HUES48 (cell line): ENCODE results near the gene POU2AF3.
A peak's percentile ranks its signal among the peaks of the same experiment; 100 is the strongest.
"Not testable (repeated sequence)": the region's sequence is repeated elsewhere in the genome, so short reads cannot be mapped to it uniquely, and the experiment has no call there.

ENCODE experiments used
- H3K27ac ChIP-seq: one replicate; pipeline ENCODE4 v1.7.0; 2013; ENCODE audit warnings: low read depth, low read length, inconsistent platforms
- H3K27me3 ChIP-seq: 2 replicates; pipeline ENCODE4 v1.6.1; 2013; ENCODE audit warnings: mild to moderate bottlenecking, low read length; ENCODE audit not compliant: control insufficient read depth, insufficient read depth
- H3K36me3 ChIP-seq: 2 replicates; pipeline ENCODE4 v1.6.1; 2013; ENCODE audit warnings: low read length; ENCODE audit not compliant: control insufficient read depth, insufficient read depth
- H3K4me1 ChIP-seq: 2 replicates; pipeline ENCODE4 v1.6.1; 2013; ENCODE audit warnings: mild to moderate bottlenecking, low read length; ENCODE audit not compliant: control insufficient read depth, insufficient read depth
- H3K4me3 ChIP-seq: 2 replicates; pipeline ENCODE4 v1.5.1; 2013; ENCODE audit warnings: mild to moderate bottlenecking, low read depth, low read length
- H3K9ac ChIP-seq: 2 replicates; pipeline ENCODE4 v1.6.1; 2013; ENCODE audit warnings: mild to moderate bottlenecking, low read depth, low read length, moderate library complexity
- H3K9me3 ChIP-seq: 2 replicates; pipeline ENCODE4 v1.6.1; 2013; ENCODE audit warnings: low read length; ENCODE audit not compliant: control insufficient read depth, insufficient read depth

The POU2AF3 gene

DNA sequence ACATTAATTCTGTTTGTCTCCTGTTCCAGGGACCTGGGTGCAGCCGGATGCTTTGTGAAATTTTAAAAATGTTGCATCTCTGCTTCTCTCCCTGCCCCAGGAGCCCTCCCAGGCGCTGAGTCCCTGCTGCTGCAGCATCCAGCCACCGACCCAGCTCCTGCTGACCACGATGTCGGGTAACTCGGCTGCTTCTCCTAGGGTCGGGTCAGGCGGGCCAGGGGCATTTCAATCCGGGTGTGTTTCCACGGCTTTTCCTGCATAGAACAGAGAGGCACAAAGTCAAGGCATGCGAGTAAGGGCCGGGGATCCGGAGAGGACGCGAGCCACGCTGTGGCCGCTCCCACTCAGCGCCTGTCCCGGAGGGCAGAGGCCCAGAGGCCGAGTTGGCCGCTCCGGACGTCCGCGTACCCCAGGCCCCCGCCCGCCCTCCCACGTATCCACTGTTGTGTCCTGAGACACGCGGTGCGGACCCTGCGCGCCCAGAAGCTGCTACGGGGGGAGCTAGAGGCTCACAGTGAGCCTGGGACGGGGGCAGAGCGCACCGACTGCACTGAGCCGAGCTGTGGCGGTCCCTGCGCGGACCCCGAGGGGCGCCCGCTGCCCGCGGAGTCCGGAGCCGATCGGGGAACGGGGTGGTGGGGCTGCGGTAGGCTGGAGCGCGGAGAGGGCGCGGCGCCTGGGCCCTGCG, at the start of gene POU2AF3:
Gene POU2AF3, plus strand, starts transcription at position 134 of the 688 bp plus-strand sequence. Its CDS starts 36 bp downstream, at position 170.
- Histone ChIP-seq H3K27ac (no peak within 1 kb of the TSS), H3K27me3 (peaks cover 37% of the 10 kb centered on the region), H3K9ac (peak within 1 kb of the TSS; percentile 63)

GRCh38 chr11:111250936-111251335, 47.4 kb upstream of the POU2AF3 start:
- Histone ChIP-seq H3K9me3 (no peaks in the 10 kb centered on the region), H3K9ac (no peak overlapping the region), H3K4me1 (no peaks in the 10 kb centered on the region), H3K4me3 (no peak overlapping the region), H3K36me3 (no peaks in the 10 kb centered on the region), H3K27ac (no peak overlapping the region), H3K27me3 (no peaks in the 10 kb centered on the region)

More for the DNA sequence above, at the start of gene POU2AF3:
- Histone ChIP-seq H3K4me1 (peaks cover 28% of the 10 kb centered on the region), H3K36me3 (no peaks in the 10 kb centered on the region), H3K9me3 (no peaks in the 10 kb centered on the region), H3K4me3 (peak within 1 kb of the TSS; percentile 73)

DNA sequence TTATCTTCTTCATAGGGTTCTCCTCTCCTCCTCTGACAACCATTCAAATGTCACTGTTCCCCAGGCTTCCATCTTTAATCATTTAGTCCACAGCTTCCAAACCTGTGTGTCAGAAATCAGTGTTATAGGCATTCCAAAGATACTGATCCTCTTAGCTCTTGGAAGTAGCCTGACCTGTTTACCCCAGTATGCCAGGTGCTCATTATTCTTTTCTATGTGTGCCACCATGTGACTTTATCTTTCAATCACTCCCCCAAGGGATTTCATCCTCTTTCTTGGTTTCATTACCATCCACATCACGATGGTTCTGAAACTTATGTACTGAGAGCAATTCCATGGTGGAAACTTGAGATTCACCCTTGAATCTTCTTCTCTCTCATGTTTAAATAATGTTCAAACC, 45.2 kb upstream of the POU2AF3 start:
- Histone ChIP-seq H3K9me3 (no peaks in the 10 kb centered on the region), H3K27me3 (no peaks in the 10 kb centered on the region), H3K36me3 (no peaks in the 10 kb centered on the region)

DNA sequence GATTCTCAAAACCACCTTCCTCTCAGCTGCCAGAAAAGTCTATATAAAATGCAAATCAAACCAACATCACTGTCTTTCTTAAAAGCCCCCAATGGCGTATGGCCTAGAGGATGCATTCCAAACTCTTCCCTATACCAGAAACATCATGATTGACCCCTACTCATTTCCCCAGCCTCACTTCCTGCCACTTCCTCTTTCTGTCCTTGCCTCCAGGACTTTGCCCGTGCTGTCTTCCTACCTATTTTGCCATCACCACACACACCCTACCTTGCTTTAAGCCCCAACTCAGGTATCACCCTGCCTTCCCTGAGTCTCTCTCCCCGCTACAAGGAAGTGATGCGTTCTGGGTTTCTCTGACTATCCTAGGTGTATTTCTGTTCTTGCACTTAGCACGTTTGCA, 44.7 kb upstream of the POU2AF3 start:
- Histone ChIP-seq H3K9me3 (no peaks in the 10 kb centered on the region), H3K9ac (no peak overlapping the region), H3K4me3 (no peak overlapping the region), H3K36me3 (no peaks in the 10 kb centered on the region), H3K27me3 (no peaks in the 10 kb centered on the region), H3K27ac (no peak overlapping the region), H3K4me1 (no peaks in the 10 kb centered on the region)

More for the DNA sequence above, 45.2 kb upstream of the POU2AF3 start:
- no peak overlapping the region for H3K4me3 ChIP-seq
- H3K4me1 ChIP-seq, result no peaks in the 10 kb centered on the region
- H3K27ac ChIP-seq, result no peak overlapping the region
- no peak overlapping the region for H3K9ac ChIP-seq

DNA sequence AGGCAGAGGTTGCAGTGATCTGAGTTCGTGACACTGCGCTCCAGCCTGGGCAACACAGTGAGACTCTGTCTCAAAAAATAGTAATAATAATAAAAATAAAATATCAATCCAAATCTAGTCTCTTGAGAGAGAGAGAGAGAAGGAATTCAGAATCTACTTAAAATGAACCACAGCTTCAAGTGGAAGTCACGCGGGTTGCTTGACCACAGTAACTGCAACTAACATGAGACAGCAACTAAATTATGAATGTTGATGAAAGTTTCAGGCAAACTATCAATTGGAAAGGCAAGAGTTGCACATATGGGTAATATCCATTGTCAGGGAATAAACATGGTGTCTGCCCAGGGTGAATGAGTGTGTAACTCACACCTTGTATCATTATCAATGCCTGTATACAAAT, 40.3 kb upstream of the POU2AF3 start:
- H3K9me3 ChIP-seq, result no peaks in the 10 kb centered on the region
- H3K4me3 ChIP-seq, result no peak overlapping the region
- H3K27me3 ChIP-seq, result no peaks in the 10 kb centered on the region
- no peaks in the 10 kb centered on the region for H3K4me1 ChIP-seq
- H3K9ac ChIP-seq, result no peak overlapping the region
- no peak overlapping the region for H3K27ac ChIP-seq
- no peaks in the 10 kb centered on the region for H3K36me3 ChIP-seq

DNA sequence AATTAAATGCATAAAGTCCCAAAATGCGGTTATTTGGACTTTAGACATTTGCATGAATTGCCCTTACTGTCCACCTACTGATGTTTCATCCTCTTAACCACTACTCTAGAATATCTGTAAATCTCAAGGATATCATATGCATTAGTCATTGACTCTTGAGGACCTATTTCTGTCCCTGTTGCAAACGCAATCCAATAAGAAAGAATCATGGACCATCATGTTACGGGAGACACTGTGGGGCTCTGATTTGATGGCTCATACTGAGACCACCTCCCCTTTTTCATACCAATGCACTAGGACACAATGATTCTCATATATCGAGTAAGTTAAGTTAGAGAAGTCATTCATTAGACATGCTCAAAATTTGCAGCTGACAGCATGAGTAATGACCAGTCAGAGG, 38.5 kb upstream of the POU2AF3 start:
- H3K27me3 ChIP-seq, result no peaks in the 10 kb centered on the region

GRCh38 chr11:111260811-111261210, 37.5 kb upstream of the POU2AF3 start:
- H3K4me1 ChIP-seq, result no peaks in the 10 kb centered on the region
- H3K4me3 ChIP-seq, result no peak overlapping the region
- no peaks in the 10 kb centered on the region for H3K9me3 ChIP-seq
- no peaks in the 10 kb centered on the region for H3K36me3 ChIP-seq
- no peak overlapping the region for H3K9ac ChIP-seq
- H3K27me3 ChIP-seq, result no peaks in the 10 kb centered on the region
- H3K27ac ChIP-seq, result no peak overlapping the region

More for the DNA sequence above, 38.5 kb upstream of the POU2AF3 start:
- Histone ChIP-seq H3K9me3 (no peaks in the 10 kb centered on the region), H3K36me3 (no peaks in the 10 kb centered on the region), H3K4me3 (no peak overlapping the region), H3K27ac (no peak overlapping the region), H3K9ac (no peak overlapping the region), H3K4me1 (no peaks in the 10 kb centered on the region)

- no peak overlapping the region for H3K9ac ChIP-seq
- no peaks in the 10 kb centered on the region for H3K9me3 ChIP-seq
- H3K27me3 ChIP-seq, result no peaks in the 10 kb centered on the region
- H3K4me3 ChIP-seq, result no peak overlapping the region
- H3K27ac ChIP-seq, result no peak overlapping the region
- H3K36me3 ChIP-seq, result no peaks in the 10 kb centered on the region
- no peaks in the 10 kb centered on the region for H3K4me1 ChIP-seq
Observed at GRCh38 chr11:111264646-111265045, 33.7 kb upstream of the POU2AF3 start.

DNA sequence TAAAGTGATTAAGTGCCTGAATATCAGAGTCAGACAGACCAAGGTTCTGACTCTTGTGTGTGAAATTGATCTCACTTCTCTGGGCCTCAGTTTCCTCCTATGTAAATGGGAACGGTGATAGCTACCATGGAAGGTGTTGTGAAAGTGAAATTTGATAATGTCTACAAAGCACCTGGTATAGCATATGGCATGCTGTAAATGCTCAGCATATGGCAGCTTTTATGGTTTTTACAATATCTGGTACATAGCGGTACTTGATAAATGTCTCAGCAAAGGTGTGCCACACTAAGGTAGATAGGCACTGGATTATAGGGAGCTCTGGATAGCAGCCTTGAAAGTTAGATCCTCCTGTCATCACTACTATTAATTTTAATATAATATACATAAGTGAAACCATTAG, 32.9 kb upstream of the POU2AF3 start:
- Histone ChIP-seq H3K9ac (no peak overlapping the region), H3K27me3 (no peaks in the 10 kb centered on the region), H3K27ac (no peak overlapping the region), H3K4me1 (no peaks in the 10 kb centered on the region), H3K4me3 (no peak overlapping the region), H3K36me3 (no peaks in the 10 kb centered on the region), H3K9me3 (no peaks in the 10 kb centered on the region)

- H3K36me3 ChIP-seq, H3K9ac ChIP-seq, H3K4me1 ChIP-seq, H3K27me3 ChIP-seq, H3K9me3 ChIP-seq, H3K27ac ChIP-seq, H3K4me3 ChIP-seq: not testable (repeated sequence)
Observed at GRCh38 chr11:111268303-111268702, 30.0 kb upstream of the POU2AF3 start.

DNA sequence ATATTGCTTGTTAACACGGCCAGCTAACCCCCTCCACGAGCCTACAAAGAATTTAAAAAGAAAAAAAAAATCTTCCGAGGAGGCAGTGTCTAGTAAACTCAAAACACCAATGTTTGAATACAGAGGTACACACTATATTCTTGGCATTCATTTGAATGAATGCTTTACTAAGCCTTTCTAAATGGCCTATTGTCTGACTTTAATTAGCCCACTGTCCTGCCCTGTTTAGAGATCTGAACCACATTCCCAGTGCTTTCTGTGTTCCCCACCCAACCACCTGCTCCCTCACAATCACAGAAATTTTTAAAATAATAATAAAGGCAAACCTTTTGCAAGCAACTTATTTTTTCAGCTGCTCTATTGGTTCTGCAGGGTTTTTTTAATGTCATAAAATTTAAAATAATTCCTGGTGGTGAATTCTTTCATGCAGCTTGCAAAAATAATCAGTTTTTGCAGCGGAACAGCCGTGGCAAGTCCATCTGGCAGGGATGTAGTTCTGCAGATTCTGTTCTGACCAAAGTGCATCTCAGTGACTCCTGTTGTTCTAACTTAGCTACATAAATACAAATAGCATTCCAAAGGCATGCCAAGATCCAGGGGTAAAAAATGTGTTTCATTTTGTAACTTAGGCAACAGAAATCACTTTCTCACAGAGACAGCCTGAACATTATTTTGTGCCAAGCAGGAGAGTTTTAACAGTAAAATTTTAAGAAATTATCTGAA, 29.0 kb upstream of the POU2AF3 start:
- no peak overlapping the region for H3K4me3 ChIP-seq
- H3K4me1 ChIP-seq, result no peaks in the 10 kb centered on the region
- H3K27ac ChIP-seq, result no peak overlapping the region
- no peaks in the 10 kb centered on the region for H3K27me3 ChIP-seq
- H3K36me3 ChIP-seq, result no peaks in the 10 kb centered on the region
- no peak overlapping the region for H3K9ac ChIP-seq
- H3K9me3 ChIP-seq, result no peaks in the 10 kb centered on the region
